Activated CD4-positive, alpha-beta T cell treated with anti-CD3 and anti-CD28 coated beads, Interleukin-2, amount 50 U/mL, for 24 hours (primary cell): ENCODE results near the gene PPP3CB.

Source experiments
- DNase-seq, 2 donors: peaks; one replicate each; pipeline ENCODE4 v3.0.0-alpha.2; 2020; ENCODE audit warnings: low read depth in 1 of 2, low spot score in 1 of 2

The PPP3CB gene

DNA sequence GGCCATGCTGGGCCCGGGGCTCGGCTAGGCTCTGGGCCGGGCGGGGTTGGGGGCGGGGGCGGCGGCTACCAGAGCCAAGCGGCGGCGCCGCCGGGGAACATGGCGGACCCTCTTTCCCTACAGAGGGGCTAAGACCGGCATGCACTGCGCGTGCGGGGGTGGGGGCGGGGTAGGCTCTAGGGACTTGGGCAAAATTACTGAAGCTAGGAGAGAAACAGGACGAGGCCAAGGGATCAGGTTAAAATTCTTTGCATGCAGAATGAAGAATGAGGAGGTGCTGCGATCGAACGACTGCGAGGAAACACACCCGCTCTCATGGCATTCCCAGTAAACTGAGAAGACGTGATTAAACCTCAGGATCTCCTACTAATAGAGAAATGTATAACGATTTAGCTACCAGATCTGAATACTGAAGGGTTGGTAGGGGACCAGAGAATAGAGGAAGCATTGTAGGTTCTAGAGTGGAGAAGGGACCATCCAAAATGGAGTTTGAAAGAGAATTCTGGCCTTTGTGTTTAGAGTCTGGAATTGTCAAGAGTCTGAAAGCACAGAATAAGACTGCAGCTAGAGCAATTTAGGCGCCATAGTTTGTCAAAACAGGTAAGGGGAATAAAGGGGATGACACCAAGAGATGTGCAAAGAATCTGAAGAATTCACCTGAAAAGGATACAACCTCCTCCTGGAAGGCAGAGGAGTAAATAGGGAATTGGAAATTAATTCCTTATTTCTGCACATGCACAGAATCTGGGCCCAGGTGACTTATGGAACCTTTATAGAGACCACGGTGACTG lies at the start of gene PPP3CB:
Gene PPP3CB (minus strand): TSS at position 141 of the 791 bp plus-strand sequence. CDS start 135 bp downstream, at position 6.
- DNase-seq = peak; percentile 75 to 87

DNA sequence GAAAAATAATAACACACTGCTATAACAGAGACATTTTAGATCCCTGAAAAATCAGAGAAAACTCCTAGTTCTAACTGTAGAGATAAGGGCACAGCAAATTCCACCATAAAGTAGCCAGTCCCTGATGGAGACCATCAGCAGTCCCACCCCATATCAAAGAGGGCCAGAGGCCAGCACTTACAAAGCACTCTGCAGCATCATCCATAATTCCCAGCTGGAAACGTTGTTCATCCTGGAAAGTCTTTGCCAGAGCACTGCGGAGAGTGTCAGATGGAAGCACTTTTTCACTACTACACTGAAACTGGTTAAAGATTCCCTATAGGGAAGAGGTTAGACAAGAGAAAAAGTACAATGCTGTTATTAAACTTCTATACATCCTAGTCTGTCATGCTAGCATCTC lies 49.5 kb upstream of the PPP3CB start:
- no peak for DNase-seq

DNA sequence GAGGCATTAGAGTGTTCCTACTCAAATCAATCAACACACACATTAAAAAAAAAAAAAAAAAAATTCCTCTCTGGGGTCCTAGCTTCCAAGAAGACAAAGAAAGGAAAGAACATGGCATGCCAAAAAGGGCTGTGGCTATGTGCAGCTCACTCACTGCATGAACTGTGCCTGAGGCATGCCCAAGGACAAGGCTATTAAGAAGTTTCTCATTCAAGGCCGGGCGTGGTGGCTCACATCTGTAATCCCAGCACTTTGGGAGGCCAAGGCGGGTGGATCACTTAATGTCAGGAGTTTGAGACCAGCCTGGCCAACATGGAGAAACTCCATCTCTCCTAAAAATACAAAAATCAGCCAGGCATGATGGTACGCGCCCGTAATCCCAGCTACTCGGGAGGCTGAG lies 41.9 kb upstream of the PPP3CB start:
- no peak for DNase-seq

DNA sequence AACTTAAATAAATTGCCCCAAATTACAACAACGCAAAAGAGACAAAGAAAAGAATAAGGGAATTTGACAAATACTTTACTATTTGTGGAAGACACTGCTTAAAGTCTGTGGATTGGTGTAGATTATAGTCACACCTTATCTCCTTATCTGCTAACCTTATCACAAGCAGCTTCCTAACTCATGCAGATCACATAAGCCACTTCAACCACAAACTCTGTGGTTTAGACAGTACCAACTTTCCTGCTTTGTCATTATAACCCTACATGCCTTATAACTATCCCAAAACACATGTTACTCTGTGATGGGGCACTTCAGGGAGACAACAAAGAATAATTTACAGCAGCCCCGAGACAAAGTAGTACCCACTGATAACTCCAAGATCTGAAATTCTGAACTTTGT lies 41.5 kb upstream of the PPP3CB start:
- no peak for DNase-seq

DNA sequence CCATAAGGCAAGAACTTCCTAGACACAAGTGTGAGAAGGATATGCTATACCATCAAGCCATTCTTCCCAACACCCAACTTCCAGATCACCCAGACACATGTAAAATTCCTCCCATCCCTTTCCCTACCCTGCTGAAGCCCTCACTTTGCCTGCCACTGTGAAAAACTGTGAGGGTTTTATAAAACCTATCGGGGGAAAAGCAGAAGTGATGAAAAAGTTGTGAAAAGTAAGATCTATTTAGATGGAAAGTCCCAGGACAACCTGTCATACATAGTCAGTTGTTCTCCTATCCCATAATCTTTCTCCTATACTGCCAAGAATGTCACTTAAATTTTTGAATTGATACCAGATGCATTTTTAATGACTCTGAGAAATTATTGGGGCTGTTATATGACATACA lies 39.0 kb upstream of the PPP3CB start:
- DNase-seq = no peak

DNA sequence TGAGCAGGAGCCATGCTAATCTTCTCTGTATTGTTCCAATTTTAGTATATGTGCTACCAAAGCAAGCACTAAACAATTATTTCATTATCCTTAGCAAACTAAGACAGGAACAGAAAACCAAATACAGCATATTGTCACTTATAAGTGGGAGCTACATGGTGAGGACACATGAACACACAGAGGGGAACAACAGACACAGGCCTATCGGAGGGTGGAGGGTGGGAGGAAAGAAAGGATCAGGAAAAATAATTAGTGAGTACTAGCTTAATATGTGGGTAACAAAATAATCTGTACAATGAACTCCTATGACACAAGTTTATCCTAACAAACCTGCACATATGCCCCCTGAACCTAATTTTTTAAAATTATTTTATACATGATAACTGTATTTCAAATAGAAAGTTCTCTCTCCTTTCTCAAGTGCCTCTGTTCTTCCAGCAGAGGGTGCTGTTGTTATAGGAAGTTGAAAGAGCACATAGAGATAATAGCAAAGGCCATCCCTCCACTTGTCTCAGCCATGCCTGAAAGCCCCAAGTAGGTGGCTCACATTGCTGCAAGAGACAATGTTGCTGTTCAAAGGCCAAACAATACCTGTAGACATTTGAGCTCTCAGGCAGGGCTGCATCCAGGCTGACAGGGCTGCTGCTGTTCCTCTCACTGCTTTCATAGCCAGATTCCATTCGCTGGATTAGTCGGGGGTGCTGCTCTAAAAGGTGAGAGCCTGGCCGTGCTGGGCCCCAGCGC lies 33.4 kb upstream of the PPP3CB start:
- peak; percentile 0 to 62 for DNase-seq

DNA sequence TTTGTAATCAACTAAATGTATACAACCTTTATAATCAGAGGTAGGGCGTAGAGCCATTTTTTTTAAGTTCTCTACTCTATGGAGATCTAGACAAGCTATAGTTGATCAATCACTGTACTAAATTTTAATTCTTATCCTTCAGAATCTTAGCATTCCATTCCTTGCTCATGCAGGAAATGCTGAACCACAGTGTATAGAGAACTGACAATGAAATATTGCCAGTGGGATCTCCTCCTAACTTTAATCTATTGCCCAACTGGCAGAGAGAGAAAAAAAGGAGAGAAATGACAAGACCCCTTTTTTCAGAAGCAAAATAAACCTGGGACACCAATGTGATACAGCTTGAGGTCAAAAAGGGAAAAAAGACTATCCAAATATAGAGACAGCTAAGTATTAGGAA lies 26.4 kb upstream of the PPP3CB start:
- no peak for DNase-seq

DNA sequence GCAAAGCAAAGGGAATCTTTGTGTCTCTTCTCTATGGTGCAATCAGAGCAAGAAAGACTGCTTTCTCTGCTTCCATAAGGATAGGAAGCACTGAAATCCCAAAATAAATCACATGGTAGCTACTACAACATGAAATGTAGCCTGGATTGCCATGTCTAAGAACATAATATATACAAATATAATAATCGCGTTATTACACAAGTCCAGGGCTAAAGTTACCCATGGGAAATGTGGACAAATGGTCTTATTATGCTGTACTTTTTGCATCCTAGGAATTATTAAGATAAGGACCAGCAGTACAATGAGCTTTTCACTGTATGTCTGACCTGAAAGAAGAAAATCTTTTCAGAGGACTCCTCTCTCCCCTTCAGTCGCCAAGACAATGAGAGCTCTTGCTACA lies 23.5 kb upstream of the PPP3CB start:
- no peak for DNase-seq

DNA sequence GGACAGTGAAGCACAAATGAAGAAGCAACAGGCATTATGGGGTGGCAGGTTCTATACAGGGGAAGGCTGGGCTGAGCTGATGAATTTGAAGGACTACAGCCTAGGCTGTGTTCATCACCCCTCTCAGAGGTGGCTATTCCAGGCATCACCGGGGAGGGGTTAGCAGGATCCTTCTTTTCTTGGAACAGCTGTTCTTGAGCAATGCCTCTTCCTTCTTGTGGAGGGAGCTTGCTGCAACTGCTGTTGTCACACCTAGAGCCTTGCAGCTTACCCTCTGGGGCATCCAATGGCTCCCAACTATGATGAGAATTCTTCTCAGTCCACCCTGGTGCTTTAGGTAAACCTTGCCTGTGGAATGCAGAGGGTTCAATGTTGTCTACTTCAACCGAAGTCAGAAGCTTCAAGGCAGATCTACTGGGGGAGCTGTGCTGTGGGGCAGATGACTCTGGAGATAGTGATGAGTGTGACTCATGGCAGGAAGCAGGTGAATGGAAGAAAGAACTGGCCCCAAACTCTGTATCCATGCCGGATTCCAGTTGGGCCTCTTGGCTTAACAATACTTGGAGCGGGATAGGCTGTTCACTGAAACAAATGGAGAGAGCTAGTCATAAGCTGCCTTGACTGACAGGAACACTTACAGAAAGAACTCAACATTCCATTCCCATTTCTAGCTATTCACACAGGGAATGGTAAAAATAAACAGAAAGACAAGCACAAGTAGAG lies 21.5 kb upstream of the PPP3CB start:
- no peak for DNase-seq

DNA sequence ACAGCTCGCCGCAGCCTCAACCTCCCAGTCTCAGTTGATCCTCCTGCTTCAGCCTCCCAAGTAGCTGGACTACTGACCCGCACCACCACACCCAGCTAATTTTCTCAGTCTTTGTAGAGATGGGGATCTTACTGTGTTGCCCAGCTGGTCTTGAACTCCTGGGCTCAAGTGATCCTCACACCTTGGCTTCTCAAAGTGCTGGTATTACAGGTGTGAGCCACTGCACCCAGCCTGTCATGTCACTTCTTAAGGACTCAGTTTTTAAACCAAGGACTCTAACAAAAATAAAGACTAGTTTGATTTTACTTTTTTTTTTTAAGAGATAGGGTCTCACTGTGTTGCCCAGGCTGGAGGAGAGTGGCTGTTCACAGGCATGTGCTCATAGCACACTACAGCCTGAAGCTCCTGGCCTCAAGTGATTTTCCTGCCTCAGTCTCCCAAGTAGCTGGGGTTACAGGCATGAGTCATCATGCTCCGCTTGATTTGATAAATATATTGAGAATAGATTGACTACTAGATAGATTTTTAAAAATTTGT lies 16.5 kb upstream of the PPP3CB start:
- DNase-seq = no peak

DNA sequence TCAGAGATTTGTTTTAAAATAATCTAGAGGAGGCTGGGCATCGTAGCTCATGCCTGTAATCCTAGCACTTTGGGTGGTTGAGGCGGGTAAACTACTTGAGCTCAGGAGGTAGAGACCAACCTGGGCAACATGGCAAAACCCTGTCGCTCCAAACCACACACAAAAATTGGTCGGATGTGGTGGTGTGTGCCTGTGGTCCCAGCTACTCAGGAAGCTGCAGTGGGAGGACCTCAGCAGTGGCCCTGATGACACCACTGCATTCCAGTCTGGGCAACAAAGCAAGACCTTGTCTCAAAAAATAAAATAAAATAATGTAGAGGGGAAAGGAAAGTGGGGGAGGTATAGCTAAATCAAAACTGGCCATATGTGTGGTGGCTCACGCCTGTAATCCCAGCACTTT lies 13.9 kb upstream of the PPP3CB start:
- no peak for DNase-seq

DNA sequence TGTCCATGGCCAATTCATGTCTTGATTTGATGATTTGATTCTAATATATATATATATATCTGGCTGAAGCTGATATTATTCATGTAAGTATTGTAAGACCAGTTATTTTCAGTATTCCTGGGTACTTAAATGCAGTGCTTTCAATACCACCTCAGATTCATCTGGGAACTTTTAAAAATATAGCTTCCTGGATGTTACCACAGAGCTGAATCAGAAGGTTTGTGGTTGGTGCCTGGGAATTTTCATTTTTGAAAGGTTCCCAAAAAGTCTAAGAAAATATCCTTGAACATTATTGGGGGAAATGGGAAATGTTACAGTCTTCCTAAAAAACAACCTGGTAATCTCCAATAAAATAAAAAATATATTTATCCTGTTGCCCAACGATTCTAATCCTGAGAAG lies 10.7 kb upstream of the PPP3CB start:
- DNase-seq = no peak

DNA sequence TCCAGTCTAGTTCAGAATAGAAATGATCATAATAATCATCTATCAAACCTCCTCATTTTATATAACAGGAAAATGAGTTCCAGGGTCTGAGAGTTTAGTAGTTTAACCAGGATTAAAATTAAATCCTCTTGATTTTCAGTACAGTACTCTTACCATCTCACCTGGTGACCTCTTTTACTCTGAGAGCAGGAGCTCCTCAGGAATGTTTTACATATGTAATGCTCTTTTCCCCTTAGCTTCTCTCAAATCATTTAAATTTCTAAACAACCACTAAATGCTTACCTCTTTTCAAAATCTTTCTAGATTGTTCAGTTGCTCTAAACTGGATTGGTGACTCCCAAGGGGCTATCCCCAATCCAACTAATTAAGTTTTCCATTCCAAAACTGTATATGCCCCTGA lies 10.2 kb upstream of the PPP3CB start:
- DNase-seq = no peak

DNA sequence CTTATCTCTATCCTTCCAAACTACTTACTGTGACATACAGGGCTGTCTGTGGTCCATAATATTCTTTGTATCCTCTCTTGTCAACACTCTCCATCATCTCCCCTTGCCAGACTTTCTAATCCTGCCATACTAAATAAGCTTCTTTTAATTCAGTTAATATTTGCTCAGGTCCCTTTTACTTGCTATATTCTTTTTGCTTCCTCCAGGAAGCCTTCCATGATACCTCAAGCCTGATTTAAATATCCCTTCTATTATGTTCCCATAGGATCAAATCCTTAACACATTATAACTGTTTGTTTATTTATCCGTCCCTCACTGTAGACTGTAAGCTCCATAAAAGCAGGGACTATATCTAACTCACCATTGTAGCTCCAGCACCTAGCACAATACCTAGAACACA lies 7.2 kb upstream of the PPP3CB start:
- DNase-seq = no peak

DNA sequence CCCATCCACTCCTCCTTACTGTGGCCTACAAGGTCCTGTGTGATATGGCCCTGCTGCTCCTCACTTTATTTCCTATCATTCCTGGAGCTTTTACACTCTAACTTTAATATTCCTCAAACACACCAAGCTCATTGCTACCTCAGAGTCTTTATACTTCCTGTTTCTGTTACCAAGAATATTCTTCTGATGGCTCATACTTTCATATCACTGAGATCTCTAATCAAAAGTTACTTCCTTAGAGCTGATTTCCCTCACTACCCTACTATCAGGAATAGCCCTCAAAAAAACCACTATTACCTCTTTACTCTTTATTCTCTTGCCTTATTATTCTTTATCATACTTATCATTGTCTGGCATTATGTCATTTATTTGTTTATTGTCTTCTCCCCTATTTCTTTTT lies 5.8 kb upstream of the PPP3CB start:
- no peak for DNase-seq

DNA sequence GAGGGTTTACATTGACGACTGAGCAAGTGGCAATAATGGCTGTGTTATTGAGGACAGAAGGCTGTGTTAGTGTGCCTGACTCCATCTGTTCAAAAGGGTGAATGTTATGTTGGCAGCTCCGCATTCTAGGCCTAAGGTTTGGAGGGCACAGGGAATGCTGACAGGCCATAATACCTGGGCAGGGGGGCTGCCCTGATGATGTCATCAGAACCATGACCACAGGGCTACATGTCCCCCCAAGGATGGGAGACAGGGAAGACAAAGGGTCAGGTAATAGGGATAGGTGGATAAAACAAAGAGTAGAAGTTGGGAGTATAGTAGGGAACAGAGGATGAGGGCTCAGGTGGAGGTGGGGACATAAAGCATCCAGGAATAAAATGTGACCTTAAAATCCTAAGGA lies 1.8 kb upstream of the PPP3CB start:
- no peak for DNase-seq

DNA sequence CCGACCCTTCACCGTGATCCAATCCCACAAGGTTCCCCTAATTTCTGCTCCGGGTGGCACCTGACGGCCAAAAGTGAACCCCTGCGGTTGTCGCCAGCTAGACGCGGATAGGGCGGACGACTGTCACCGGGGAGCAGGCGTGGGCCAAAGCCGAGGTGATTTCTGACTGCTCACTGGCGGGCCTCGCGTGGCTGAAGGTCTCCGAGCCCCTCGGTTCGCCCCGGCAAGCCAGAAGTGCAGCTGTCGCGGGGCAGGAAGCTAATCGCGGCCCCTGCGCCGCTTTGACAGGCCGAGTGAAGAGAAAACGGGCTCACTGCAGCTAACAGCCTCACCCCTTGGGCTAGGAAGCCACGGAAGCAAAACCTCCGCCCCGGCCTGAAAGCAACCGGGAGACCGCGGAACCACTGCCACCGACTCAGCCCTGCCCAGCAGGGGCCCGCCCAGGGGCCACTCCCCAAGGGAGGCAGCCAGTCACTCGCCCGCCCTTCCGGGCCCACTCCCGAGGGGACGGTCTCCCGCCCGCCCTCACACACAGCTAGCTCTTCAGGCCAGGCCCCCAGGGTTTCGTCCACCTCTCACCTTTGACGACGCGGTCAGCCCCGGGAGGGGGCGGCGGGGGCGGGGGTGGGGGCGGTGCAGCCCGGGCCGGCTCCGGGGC lies 469 bp downstream of the PPP3CB start:
- DNase-seq = peak; percentile 70 to 77

DNA sequence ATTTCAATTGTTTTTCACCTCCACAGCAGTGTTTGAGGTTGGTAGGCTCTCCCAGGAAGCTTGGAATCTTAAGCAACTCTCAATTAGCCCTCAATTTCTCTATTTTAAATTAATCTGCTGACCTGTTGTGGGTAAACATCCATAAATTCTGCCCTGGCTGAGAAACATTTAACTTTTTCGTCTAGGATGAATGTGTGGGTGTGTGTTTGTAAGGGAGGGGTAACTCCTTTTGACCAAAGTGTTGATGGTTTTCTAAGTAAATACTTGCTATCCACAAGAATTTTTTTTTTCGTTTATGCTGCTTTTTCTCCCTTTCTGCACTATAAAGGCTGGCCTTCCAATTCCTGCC lies 973 bp downstream of the PPP3CB start:
- no peak for DNase-seq

DNA sequence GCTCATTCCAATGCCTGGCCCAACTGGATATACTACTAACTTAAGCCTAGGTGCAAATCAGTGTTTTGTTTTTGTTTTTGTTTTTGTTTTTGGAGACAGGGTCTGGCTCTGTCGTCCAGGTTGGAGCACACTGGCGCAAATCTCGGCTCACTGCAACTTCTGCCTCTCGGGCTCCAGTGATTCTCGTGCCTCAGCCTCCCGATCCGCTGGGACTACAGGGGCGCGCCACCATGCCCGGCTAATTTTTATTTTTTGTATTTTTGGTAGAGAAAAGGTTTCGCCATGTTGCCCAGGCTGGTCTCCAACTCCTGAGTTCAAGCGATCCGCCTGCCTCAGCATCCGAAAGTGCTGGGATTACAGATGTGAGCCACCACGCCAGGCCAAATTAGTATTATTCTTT lies 1.6 kb downstream of the PPP3CB start:
- no peak for DNase-seq

DNA sequence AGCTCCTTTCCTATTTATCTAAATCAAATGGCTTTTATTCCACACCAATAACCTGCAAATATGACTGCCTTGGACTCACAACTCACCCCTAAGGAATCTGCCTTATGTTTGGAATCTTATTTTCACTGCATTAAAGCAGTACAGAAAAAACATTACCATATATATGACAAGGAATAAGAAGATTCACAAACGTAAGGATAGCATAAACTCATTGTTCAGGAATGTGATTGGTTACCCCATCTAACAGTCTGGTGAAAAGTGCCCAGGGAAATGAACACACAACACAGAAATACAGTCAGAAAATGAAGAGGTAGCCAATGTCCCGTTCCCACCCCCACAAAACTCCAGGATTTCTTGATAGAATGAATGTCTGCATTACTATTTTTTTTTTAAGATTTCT lies 2.0 kb downstream of the PPP3CB start:
- no peak for DNase-seq

DNA sequence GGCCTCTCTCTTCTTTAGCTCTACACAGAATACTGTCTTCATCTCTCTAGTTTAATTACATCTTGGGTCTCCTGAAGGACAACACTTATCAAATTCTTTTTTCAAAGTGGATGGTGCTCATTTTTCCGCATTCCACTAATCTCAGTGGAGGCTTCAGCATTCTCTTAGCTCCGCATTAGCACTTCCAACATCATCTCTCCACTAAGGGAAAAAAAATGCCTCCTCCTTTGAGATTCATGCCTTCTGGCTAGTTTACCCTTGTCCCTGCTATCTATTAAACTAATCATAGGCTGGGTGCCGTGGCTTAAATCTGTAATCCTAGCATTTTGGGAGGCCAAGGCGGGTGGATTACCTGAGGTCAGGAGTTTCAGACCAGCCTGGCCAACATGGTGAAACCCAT lies 9.2 kb downstream of the PPP3CB start:
- no peak for DNase-seq
